ENCODE data around the gene PIP5KL1.

PIP5KL1 gene

DNA sequence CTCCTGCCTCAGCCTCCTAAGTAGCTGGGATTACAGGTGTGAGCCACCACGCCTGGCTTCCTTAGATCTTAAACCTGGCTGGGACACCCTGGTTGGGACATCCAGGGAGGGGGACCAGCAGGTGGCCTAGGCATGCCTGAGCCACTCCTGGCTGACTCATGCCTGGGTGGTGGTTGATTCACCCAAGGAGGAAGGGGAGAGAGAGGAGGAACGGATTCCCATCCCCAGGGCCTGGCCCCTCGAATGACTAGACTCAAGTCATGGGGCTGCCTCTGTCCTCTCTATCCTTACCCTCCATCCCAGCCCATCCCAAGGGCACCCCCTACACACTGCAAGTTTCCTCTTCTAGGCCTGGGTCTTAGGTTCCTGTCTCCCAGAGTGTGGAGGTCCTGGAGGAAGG is 37.5 kb upstream of the PIP5KL1 start:
- no peak for DNase-seq (ENCODE audit: low read depth)

- DNase-seq (ENCODE audit: low read depth): no peak
These were observed 36.7 kb upstream of the PIP5KL1 start for GRCh38 chr9:127967151-127967809.

- no peak for DNase-seq (ENCODE audit: low read depth)
These were observed 36.0 kb upstream of the PIP5KL1 start for GRCh38 chr9:127966416-127967150.

GRCh38 chr9:127965953-127966352 is 35.4 kb upstream of the PIP5KL1 start:
- no peak for DNase-seq (ENCODE audit: low read depth)

- DNase-seq (ENCODE audit: low read depth): no peak
These were observed 32.9 kb upstream of the PIP5KL1 start for GRCh38 chr9:127963359-127964064.

- no peak for DNase-seq (ENCODE audit: low read depth)
These were observed 32.4 kb upstream of the PIP5KL1 start for GRCh38 chr9:127963041-127963358.

DNA sequence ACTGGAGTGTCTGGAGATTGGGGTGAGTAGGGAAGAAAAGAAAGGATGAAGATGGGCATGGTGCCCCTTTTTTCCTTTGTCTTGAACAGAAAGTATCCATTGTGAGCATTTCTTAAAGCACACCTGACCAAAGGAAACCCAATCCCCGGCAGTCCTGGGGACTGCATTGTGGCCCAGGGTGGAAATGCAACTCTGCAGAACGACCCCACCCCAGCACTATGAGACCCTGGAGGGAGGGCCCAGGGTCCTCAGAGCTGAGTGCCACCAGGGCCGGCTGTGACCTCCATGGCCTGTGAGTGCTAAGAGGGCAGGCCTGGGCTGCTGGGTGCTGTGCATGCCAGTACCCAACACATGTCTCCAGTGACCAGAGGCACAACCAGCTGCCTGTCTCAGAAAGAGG is 31.7 kb upstream of the PIP5KL1 start:
- no peak for DNase-seq (ENCODE audit: low read depth)

GRCh38 chr9:127961613-127962155 is 31.1 kb upstream of the PIP5KL1 start:
- DNase-seq (ENCODE audit: low read depth): no peak

GRCh38 chr9:127961155-127961490 is 30.5 kb upstream of the PIP5KL1 start:
- DNase-seq (ENCODE audit: low read depth): no peak

DNA sequence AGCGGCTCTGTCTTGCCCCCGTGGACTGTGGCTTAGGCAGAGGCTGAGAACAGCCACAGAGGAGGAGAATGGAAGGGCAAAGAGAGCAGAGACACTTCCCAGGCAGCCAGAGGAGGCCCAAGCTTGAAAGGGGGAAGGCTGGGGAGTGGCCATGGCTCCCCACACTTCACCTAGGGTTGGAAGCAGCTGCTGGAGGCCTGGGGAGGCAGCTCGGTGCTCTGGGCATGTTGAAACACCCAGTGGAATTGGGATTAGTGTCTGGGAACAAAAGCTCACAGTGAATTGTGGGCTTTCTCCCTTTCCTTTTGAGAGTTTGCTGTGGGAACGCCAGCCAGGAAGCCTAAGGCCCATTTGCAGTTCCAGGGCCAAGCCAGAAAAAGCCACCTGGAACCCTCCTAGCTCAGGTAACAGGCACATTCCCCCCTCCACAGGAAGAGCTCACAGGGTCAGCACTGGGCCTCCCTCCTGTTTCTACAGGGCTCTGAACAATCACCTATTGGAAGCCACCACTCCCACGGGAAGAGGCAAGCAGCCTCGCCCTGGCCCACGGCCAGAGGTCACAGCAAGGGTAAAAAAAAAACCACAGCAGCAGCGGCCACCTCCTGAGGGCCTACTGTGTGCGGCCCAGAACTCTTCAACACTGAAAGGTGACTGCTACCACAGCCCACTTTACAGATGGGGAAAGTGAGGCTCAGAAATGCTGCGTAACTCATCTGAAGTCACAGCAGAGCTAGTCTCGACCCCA is 30.0 kb upstream of the PIP5KL1 start:
- no peak for DNase-seq (ENCODE audit: low read depth)

DNA sequence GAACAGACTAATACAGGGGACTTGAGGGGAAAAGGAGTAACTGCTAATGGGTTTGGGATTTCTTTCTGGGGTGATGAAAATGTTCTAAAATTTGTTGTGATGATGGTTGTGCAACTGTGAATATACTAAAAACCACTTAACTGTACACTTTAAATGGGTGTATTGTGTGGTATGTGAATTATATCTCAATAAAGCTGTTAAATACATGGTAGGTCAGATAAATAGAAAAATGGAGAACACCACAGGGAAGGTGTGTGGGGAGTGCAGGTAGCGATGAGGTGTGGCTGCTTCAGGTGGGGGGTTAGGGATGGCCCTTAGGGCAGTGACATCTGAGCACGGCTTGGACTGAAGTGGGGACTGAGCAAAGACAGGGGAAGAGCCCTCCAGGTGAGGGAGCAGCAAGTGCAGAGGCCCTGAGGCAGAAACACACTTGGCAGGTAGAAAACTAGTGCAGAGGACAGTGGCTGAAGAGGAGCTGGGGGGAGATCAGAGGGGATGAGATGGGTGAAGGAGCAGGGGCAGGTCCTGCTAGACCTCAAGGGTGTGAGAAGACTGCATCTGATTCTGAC is 29.3 kb upstream of the PIP5KL1 start:
- no peak for DNase-seq (ENCODE audit: low read depth)

- no peak for DNase-seq (ENCODE audit: low read depth)
These were observed 28.8 kb upstream of the PIP5KL1 start for GRCh38 chr9:127959398-127959797.

- DNase-seq (ENCODE audit: low read depth): no peak
These were observed 28.2 kb upstream of the PIP5KL1 start for GRCh38 chr9:127958728-127959127.

DNA sequence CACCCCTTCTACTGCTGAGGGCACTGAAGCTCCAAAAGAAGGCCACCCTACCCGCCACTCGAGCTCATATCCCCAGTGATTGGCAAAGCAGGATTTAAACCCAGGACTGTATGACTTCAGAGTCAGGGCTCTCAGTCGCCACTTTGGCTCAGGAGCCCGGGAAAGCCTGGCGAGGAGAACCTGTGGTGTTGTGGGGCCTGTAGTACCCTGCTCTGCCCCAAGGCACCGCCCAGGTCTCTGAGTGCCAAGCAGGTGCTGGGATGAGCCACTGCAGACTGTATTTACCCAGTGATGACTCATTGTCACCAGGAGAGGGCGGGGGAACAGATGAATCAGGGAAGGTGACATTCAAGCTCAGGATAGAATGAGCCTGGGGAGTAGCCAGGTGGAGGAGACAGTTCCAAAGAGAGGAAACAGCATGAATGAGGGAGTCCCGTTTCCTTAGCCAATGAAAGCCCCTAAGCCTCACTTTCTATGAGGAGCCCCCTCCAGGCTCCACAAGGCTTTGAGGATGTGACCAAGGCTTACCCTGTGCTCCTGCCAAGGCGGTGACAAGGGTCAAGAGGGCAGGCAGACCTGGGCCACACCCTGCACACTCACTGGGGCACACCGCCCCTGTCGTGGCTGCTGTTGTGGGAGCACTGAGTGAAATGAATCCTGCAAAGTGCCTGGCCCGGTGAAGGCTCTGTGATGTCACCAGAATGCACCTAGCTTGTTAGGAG is 24.9 kb upstream of the PIP5KL1 start:
- DNase-seq (ENCODE audit: low read depth): no peak

DNA sequence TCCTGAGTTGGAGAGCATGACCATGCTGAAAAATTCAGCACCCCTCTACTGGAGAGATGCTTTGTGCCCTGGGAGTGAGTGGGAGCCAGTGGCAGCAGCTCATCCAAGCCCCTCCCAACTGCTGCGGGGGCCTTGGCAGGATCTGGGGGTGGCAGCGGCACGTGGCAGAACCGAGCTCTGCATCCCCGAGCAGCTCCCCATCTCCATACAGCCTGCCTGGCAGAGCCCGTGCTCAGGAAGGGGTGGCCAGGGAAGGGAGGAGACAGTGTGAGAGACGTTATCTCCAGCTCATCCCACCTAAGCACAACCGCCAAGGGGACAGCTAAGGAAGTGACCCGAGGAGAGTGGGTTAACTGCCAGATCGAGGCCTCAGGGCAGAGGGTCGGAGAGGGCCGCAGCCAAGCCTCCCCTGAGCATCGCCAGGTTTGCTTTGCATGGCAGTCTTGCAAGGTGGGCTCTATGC is 24.3 kb upstream of the PIP5KL1 start:
- no peak for DNase-seq (ENCODE audit: low read depth)

- DNase-seq (ENCODE audit: low read depth): no peak
These were observed 23.4 kb upstream of the PIP5KL1 start for GRCh38 chr9:127953768-127954505.

DNA sequence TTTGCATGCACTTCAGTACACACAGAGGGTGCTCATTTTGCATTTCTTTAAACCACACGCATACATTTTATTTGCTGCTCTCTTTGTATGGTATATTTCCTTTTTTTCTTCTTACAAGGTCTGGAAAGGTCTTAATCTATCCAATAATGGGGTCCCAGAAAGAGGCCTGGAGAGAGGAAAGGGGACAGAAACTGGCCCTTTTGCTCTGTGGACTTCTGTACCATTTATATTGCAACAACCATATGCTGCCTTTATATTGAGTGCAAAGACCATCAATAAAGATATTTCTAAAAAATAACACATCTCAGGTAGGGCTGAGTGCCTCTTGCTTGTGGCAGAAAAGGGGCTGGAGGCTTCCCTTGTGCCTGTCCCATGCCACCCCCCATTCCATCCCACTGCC is 22.6 kb upstream of the PIP5KL1 start:
- no peak for DNase-seq (ENCODE audit: low read depth)

DNA sequence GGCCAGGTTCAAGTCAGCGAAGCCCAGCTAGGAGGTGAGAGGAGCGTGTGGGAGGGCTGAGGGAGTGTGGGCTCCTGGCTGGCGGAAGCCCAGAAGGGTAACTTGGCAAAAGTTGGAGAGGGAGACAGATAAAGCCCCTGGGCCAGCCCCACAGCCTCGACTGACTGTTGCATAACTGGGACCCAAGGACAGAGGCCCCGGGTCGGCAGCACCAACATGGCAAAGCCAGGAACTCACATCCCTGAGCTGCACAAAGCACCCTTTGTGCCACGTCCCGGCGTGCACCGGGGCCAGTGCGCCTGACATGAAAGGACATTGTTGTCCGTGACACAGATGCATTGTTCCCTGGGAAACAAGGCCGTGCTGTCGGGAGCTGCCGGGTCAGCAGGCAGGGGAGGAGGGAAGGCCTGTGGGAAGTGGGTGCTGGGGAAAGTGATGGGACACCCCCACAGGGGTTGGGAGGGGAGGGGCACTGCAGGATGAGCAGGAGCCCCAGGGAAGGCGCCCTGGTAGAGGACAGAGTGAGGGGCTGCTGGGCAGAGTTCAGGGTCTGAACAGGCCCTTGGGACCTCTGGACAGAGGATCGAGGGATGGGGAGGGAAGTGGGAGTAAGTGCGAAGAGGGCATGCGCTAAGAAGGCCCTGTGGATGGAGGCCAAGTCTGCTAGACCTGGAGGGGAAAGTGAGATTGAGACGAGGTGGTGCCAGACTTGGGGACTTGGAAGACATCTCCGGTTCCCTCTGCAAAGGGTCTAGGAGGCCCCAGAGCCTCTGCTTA is 20.1 kb upstream of the PIP5KL1 start:
- DNase-seq (ENCODE audit: low read depth): no peak

DNA sequence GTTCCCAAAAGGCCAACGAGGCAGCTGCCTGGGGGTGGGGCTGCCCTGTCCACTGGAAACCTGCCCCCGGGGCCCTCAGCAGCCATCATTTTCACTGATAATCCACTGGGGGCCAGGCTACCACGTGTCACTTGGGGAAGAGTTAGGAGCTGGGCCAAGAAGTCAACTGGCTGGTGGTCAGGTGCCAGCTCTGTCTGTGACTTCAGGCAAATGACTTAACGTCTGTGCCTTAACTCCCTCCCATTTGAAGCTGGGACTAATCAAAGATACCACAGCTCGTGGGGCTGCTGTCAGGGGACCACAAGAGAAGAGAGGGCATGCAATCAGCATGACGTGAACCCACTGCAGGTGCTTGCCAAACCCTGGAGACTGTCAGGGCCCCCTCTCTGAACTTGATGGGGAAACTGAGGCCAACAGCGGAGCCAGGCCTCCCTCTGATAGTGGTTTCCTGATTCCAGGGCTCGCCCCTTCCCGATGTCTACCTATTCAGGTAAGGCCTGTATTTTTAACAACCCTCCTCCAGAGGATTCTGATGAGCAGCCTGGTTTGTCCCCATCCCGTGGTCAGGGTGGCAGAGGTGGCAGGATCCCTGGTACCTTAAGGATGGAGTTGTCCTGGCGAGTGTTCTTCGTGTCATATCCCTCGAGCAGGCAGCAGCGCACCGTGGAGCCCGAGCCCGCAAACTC is 19.4 kb upstream of the PIP5KL1 start:
- DNase-seq (ENCODE audit: low read depth): no peak
